Measurements from ENCODE around the gene TMEM184B.

Gene TMEM184B

DNA sequence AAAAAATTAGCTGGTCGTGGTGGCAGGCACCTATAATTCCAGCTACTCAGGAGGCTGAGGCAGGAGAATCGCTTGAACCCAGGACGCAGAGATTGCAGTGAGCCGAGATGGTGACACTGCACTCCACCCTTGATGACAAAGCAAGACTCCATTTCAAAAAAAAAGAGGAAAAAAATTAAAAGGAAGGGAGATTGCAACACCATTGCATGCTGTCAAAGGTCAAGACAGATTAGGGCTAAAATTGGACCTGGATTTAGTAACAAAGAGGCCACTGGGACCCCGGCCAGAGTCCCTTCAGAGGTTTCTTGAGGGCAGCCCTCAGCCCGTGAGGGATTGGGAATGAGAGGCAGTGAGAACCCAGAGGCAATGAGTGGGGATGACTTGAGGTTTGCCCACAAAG is 79.2 kb downstream of the TMEM184B start (continued):
- TF ChIP-seq GLIS3 (CRISPR knock-in tag; IDR thresholded peaks at IDR 0.05), result no peak
- no peak for TF ChIP-seq ESRRG (CRISPR knock-in tag; IDR thresholded peaks at IDR 0.05)

DNA sequence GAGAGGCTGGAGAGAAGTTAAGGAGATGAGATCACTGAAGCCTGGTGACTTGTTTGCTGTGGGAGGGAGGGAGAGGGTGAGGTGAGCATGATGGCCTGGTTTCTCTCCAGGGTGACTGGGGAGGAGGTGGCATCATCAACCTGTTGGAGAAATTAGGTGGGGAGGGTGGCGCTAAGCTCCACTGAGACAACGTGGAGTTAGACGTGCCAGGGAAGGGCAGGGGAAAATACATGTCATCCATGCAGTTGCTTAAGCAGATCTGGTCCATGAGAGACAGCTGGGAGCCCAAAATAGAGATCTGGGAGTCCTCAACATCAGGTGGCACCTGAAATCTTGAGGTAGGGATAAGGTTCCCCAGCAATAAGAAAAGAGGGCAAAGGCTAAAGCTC is 80.3 kb downstream of the TMEM184B start:
- ATAC-seq, result no peak
- no peak for TF ChIP-seq TOX (CRISPR knock-in tag; IDR thresholded peaks at IDR 0.05; ENCODE audit: borderline replicate concordance)

DNA sequence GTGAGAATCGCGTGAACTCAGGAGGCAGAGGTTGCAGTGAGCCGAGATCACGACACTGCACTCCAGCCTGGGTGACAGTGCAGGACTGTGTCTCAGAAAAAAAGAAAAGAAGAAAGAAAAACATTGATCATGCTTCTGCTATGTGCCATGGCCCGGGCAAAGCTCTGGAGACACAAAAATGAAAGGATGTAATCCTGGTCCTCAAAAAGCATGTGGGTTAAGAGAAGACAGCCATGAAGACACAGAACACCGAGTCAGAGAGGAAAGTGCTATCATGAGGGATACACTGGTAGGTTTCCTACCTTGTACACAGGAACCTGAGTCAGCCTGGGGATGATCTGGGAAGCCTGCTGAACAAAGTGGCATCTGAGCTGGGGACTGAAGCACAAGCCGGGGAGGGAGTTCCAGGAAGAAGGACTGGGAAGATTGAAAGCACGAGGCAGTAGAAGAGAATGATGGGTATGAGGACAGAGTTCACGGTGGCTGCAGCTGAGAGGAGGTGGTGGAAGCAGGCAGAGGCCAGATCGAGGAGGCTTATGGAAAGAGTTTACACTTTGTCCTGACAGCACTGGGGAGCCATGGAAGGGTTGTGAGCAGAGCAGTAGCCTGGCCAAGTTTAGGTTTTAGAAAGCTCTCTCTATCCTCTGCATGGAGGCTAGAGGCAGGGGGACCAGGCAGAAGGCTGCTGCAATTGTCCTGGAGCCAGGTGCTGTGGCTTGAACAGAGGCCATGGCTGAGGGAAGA is 80.9 kb downstream of the TMEM184B start:
- no peak for ATAC-seq
- TF ChIP-seq, protein P1, sequence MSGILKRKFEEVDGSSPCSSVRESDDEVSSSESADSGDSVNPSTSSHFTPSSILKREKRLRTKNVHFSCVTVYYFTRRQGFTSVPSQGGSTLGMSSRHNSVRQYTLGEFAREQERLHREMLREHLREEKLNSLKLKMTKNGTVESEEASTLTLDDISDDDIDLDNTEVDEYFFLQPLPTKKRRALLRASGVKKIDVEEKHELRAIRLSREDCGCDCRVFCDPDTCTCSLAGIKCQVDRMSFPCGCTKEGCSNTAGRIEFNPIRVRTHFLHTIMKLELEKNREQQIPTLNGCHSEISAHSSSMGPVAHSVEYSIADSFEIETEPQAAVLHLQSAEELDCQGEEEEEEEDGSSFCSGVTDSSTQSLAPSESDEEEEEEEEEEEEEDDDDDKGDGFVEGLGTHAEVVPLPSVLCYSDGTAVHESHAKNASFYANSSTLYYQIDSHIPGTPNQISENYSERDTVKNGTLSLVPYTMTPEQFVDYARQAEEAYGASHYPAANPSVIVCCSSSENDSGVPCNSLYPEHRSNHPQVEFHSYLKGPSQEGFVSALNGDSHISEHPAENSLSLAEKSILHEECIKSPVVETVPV (CRISPR knock-in tag; IDR thresholded peaks at IDR 0.05), result no peak
- TF ChIP-seq SNAI2 (CRISPR knock-in tag; IDR thresholded peaks at IDR 0.05) (no peak), ZC3H10 (CRISPR knock-in tag; IDR thresholded peaks at IDR 0.05) (no peak), TOX (CRISPR knock-in tag; IDR thresholded peaks at IDR 0.05; ENCODE audit: borderline replicate concordance) (no peak), BACH2 (CRISPR knock-in tag; IDR thresholded peaks at IDR 0.05; ENCODE audit: borderline replicate concordance) (no peak), ISL1 (CRISPR knock-in tag; IDR thresholded peaks at IDR 0.05) (no peak), ARNTL (CRISPR knock-in tag; IDR thresholded peaks at IDR 0.05; ENCODE audit: borderline replicate concordance, low read depth) (no peak), RARB (CRISPR knock-in tag; IDR thresholded peaks at IDR 0.05) (no peak), PPARA (CRISPR knock-in tag; IDR thresholded peaks at IDR 0.05; ENCODE audit: borderline replicate concordance) (no peak), CSDC2 (CRISPR knock-in tag; IDR thresholded peaks at IDR 0.05) (no peak), TCF4 (CRISPR knock-in tag; IDR thresholded peaks at IDR 0.05; ENCODE audit: borderline replicate concordance) (no peak), ESRRG (CRISPR knock-in tag; IDR thresholded peaks at IDR 0.05) (no peak)
- TF ChIP-seq, protein P2, sequence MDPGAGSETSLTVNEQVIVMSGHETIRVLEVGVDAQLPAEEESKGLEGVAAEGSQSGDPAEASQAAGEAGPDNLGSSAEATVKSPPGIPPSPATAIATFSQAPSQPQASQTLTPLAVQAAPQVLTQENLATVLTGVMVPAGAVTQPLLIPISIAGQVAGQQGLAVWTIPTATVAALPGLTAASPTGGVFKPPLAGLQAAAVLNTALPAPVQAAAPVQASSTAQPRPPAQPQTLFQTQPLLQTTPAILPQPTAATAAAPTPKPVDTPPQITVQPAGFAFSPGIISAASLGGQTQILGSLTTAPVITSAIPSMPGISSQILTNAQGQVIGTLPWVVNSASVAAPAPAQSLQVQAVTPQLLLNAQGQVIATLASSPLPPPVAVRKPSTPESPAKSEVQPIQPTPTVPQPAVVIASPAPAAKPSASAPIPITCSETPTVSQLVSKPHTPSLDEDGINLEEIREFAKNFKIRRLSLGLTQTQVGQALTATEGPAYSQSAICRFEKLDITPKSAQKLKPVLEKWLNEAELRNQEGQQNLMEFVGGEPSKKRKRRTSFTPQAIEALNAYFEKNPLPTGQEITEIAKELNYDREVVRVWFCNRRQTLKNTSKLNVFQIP (CRISPR knock-in tag; IDR thresholded peaks at IDR 0.05; ENCODE audit: borderline replicate concordance, low read depth), result no peak
- TF ChIP-seq, protein P3, sequence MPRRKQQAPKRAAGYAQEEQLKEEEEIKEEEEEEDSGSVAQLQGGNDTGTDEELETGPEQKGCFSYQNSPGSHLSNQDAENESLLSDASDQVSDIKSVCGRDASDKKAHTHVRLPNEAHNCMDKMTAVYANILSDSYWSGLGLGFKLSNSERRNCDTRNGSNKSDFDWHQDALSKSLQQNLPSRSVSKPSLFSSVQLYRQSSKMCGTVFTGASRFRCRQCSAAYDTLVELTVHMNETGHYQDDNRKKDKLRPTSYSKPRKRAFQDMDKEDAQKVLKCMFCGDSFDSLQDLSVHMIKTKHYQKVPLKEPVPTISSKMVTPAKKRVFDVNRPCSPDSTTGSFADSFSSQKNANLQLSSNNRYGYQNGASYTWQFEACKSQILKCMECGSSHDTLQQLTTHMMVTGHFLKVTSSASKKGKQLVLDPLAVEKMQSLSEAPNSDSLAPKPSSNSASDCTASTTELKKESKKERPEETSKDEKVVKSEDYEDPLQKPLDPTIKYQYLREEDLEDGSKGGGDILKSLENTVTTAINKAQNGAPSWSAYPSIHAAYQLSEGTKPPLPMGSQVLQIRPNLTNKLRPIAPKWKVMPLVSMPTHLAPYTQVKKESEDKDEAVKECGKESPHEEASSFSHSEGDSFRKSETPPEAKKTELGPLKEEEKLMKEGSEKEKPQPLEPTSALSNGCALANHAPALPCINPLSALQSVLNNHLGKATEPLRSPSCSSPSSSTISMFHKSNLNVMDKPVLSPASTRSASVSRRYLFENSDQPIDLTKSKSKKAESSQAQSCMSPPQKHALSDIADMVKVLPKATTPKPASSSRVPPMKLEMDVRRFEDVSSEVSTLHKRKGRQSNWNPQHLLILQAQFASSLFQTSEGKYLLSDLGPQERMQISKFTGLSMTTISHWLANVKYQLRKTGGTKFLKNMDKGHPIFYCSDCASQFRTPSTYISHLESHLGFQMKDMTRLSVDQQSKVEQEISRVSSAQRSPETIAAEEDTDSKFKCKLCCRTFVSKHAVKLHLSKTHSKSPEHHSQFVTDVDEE (CRISPR knock-in tag; IDR thresholded peaks at IDR 0.05), result no peak
- TF ChIP-seq, protein P4, sequence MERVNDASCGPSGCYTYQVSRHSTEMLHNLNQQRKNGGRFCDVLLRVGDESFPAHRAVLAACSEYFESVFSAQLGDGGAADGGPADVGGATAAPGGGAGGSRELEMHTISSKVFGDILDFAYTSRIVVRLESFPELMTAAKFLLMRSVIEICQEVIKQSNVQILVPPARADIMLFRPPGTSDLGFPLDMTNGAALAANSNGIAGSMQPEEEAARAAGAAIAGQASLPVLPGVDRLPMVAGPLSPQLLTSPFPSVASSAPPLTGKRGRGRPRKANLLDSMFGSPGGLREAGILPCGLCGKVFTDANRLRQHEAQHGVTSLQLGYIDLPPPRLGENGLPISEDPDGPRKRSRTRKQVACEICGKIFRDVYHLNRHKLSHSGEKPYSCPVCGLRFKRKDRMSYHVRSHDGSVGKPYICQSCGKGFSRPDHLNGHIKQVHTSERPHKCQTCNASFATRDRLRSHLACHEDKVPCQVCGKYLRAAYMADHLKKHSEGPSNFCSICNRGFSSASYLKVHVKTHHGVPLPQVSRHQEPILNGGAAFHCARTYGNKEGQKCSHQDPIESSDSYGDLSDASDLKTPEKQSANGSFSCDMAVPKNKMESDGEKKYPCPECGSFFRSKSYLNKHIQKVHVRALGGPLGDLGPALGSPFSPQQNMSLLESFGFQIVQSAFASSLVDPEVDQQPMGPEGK (CRISPR knock-in tag; IDR thresholded peaks at IDR 0.05; ENCODE audit: borderline replicate concordance), result no peak
- TF ChIP-seq, protein P5, sequence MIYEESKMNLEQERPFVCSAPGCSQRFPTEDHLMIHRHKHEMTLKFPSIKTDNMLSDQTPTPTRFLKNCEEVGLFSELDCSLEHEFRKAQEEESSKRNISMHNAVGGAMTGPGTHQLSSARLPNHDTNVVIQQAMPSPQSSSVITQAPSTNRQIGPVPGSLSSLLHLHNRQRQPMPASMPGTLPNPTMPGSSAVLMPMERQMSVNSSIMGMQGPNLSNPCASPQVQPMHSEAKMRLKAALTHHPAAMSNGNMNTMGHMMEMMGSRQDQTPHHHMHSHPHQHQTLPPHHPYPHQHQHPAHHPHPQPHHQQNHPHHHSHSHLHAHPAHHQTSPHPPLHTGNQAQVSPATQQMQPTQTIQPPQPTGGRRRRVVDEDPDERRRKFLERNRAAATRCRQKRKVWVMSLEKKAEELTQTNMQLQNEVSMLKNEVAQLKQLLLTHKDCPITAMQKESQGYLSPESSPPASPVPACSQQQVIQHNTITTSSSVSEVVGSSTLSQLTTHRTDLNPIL (CRISPR knock-in tag; IDR thresholded peaks at IDR 0.05; ENCODE audit: low read depth), result no peak

DNA sequence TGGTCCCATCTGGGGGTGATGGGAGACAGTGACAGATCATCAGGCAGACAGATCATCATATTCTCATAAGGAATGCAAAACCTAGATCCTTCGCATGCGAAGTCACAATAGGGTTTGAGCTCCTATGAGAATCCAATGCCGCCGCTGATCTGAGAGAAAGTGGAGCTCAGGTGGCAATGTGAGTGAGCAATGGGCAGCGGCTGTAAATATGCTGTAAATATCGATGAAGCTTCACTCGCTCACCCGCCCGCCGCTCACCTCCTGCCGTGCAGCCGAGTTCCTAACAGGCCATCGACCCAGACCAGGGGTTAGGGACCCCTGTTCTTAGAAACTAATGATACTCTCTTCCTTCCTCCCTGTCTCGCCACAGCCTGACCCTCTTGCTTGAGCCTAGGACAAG is 81.8 kb downstream of the TMEM184B start:
- no peak for ATAC-seq
- TF ChIP-seq TOX (CRISPR knock-in tag; IDR thresholded peaks at IDR 0.05; ENCODE audit: borderline replicate concordance) (no peak), RARB (CRISPR knock-in tag; IDR thresholded peaks at IDR 0.05) (no peak), ZNF565 (CRISPR knock-in tag; conservative IDR thresholded peaks at IDR 0.05; ENCODE audit: low read depth) (no peak), ZFP30 (CRISPR knock-in tag; IDR thresholded peaks at IDR 0.05) (no peak), ZNF70 (CRISPR knock-in tag; IDR thresholded peaks at IDR 0.05) (no peak), ESRRG (CRISPR knock-in tag; IDR thresholded peaks at IDR 0.05) (no peak), ZFP3 (CRISPR knock-in tag; IDR thresholded peaks at IDR 0.05) (no peak), BACH2 (CRISPR knock-in tag; IDR thresholded peaks at IDR 0.05; ENCODE audit: borderline replicate concordance) (no peak), SNAI2 (CRISPR knock-in tag; IDR thresholded peaks at IDR 0.05) (no peak), TCF4 (CRISPR knock-in tag; IDR thresholded peaks at IDR 0.05; ENCODE audit: borderline replicate concordance) (no peak)
- TF ChIP-seq, protein P3 (CRISPR knock-in tag; IDR thresholded peaks at IDR 0.05), result no peak
- TF ChIP-seq, protein P5 (CRISPR knock-in tag; IDR thresholded peaks at IDR 0.05; ENCODE audit: low read depth), result no peak
